ENCODE data around the gene DLEC1.

The DLEC1 gene

GRCh38 chr3:38095669-38096483, 56.9 kb downstream of the DLEC1 start:
- no peaks in the 10 kb centered on the region for H3K4me1 ChIP-seq (ENCODE audit: low read length)
- no peaks in the 10 kb centered on the region for H3K9me3 ChIP-seq (ENCODE audit: insufficient read depth, low read length)
- no peak overlapping the region for H3K9ac ChIP-seq (ENCODE audit: low read length)
- no peak overlapping the region for H3K4me3 ChIP-seq (ENCODE audit: low read length)
- H3K36me3 ChIP-seq (replicated peaks; ENCODE audit: low read depth, low read length): no peaks in the 10 kb centered on the region
- no peak for TF ChIP-seq CTCF (IDR thresholded peaks at IDR 0.05; ENCODE audit: low read depth, low read length)
- no peak for TF ChIP-seq EZH2phosphoT487 (IDR thresholded peaks at IDR 0.05; ENCODE audit: low read depth)
- H3K27ac ChIP-seq (ENCODE audit: low read length): no peak overlapping the region
- no peak overlapping the region for H2AFZ ChIP-seq (ENCODE audit: low read depth, low read length)
- H4K20me1 ChIP-seq (ENCODE audit: insufficient read depth, low read length): no peaks in the 10 kb centered on the region
- no peak overlapping the region for H3K4me2 ChIP-seq (ENCODE audit: low read length)
- H3K79me2 ChIP-seq (ENCODE audit: low read length): no peaks in the 10 kb centered on the region
- peaks cover 40% of the 10 kb centered on the region for H3K27me3 ChIP-seq (ENCODE audit: low read depth, low read length)

GRCh38 chr3:38097446-38098375, 58.7 kb downstream of the DLEC1 start:
- Histone ChIP-seq H3K4me2 (ENCODE audit: low read length) (no peak overlapping the region), H3K4me1 (ENCODE audit: low read length) (peaks cover 8% of the 10 kb centered on the region), H3K9me3 (ENCODE audit: insufficient read depth, low read length) (no peaks in the 10 kb centered on the region), H3K79me2 (ENCODE audit: low read length) (no peaks in the 10 kb centered on the region), H3K9ac (ENCODE audit: low read length) (no peak overlapping the region), H3K36me3 (replicated peaks; ENCODE audit: low read depth, low read length) (no peaks in the 10 kb centered on the region), H3K4me3 (ENCODE audit: low read length) (no peak overlapping the region), H3K27ac (ENCODE audit: low read length) (no peak overlapping the region), H4K20me1 (ENCODE audit: insufficient read depth, low read length) (no peaks in the 10 kb centered on the region), H2AFZ (ENCODE audit: low read depth, low read length) (no peak overlapping the region), H3K27me3 (ENCODE audit: low read depth, low read length) (peaks cover 32% of the 10 kb centered on the region; the same call in 1 of the 2 replicates)
- TF ChIP-seq CTCF (IDR thresholded peaks at IDR 0.05; ENCODE audit: low read depth, low read length) (no peak), EZH2phosphoT487 (IDR thresholded peaks at IDR 0.05; ENCODE audit: low read depth) (no peak)

GRCh38 chr3:38098376-38098723, 59.3 kb downstream of the DLEC1 start:
- no peaks in the 10 kb centered on the region for H4K20me1 ChIP-seq (ENCODE audit: insufficient read depth, low read length)
- H3K36me3 ChIP-seq (replicated peaks; ENCODE audit: low read depth, low read length): no peaks in the 10 kb centered on the region
- peaks cover 25% of the 10 kb centered on the region; the same call in 1 of the 2 replicates for H3K27me3 ChIP-seq (ENCODE audit: low read depth, low read length)
- TF ChIP-seq CTCF (IDR thresholded peaks at IDR 0.05; ENCODE audit: low read depth, low read length): no peak
- no peak overlapping the region for H3K27ac ChIP-seq (ENCODE audit: low read length)
- H3K9ac ChIP-seq (ENCODE audit: low read length): no peak overlapping the region
- H3K4me3 ChIP-seq (ENCODE audit: low read length): no peak overlapping the region
- H3K9me3 ChIP-seq (ENCODE audit: insufficient read depth, low read length): no peaks in the 10 kb centered on the region
- no peak overlapping the region for H2AFZ ChIP-seq (ENCODE audit: low read depth, low read length)
- H3K79me2 ChIP-seq (ENCODE audit: low read length): no peaks in the 10 kb centered on the region
- H3K4me1 ChIP-seq (ENCODE audit: low read length): peaks cover 8% of the 10 kb centered on the region
- no peak overlapping the region for H3K4me2 ChIP-seq (ENCODE audit: low read length)

- Histone ChIP-seq H3K4me1 (ENCODE audit: low read length) (peaks cover 8% of the 10 kb centered on the region), H3K9ac (ENCODE audit: low read length) (no peak overlapping the region), H3K27me3 (ENCODE audit: low read depth, low read length) (peaks cover 15% of the 10 kb centered on the region; the same call in 1 of the 2 replicates), H3K27ac (ENCODE audit: low read length) (no peak overlapping the region), H4K20me1 (ENCODE audit: insufficient read depth, low read length) (no peaks in the 10 kb centered on the region), H3K4me3 (ENCODE audit: low read length) (no peak overlapping the region), H3K4me2 (ENCODE audit: low read length) (no peak overlapping the region), H3K79me2 (ENCODE audit: low read length) (no peaks in the 10 kb centered on the region), H2AFZ (ENCODE audit: low read depth, low read length) (no peak overlapping the region), H3K9me3 (ENCODE audit: insufficient read depth, low read length) (no peaks in the 10 kb centered on the region), H3K36me3 (replicated peaks; ENCODE audit: low read depth, low read length) (no peaks in the 10 kb centered on the region)
- TF ChIP-seq CTCF (IDR thresholded peaks at IDR 0.05; ENCODE audit: low read depth, low read length) (no peak), EZH2phosphoT487 (IDR thresholded peaks at IDR 0.05; ENCODE audit: low read depth) (no peak)
These were observed 60.5 kb downstream of the DLEC1 start for GRCh38 chr3:38099518-38099917.
